Heart right ventricle (tissue), 16 donors: ENCODE data around the gene AUTS2. TPM values are rescaled to one million over a fixed set of nuclear protein-coding genes. Genes with fewer than 3 reads are reported as not detected.
A peak's percentile ranks its signal among the peaks of the same experiment; 100 is the strongest.

ENCODE experiments used
- ATAC-seq, 8 donors: fragments of 200-7000 bp; cut with Tn5 transposase; one replicate each; pipeline ENCODE4 v1.9.1; 2020; ENCODE audit warnings: mild to moderate bottlenecking in 8 of 8, moderate library complexity in 8 of 8, moderate number of reproducible peaks in 1 of 8
- DNase-seq, 2 donors: peaks; one replicate each; pipeline ENCODE4 v3.0.0-alpha.2; 2020
- H3K27ac ChIP-seq, 10 donors: fragments of 200-600 bp; sonication (generic) in 2 of 10; one replicate each; pipeline versions ENCODE4 v1.5.0 to v1.8.0; 2020 to 2022; ENCODE audit warnings: mild to moderate bottlenecking in 3 of 10
- H3K27me3 ChIP-seq, 7 donors: fragments of 200-600 bp; one replicate each; pipeline ENCODE4 v1.8.0; 2021 to 2022; ENCODE audit warnings: mild to moderate bottlenecking in 2 of 7
- H3K36me3 ChIP-seq, 9 donors: fragments of 200-600 bp; sonication (generic) in 1 of 9; one replicate each; pipeline versions ENCODE4 v1.5.0 to v1.8.0; 2020 to 2022; ENCODE audit warnings: mild to moderate bottlenecking in 2 of 9
- H3K4me1 ChIP-seq, 9 donors: fragments of 200-600 bp; sonication (generic) in 1 of 9; one replicate each; pipeline versions ENCODE4 v1.5.0 to v1.8.0; 2020 to 2022; ENCODE audit warnings: mild to moderate bottlenecking in 4 of 9
- H3K4me3 ChIP-seq, 10 donors: fragments of 200-600 bp; sonication (generic) in 2 of 10; one replicate each; pipeline versions ENCODE4 v1.5.0 to v1.8.0; 2020 to 2022; ENCODE audit warnings: mild to moderate bottlenecking in 7 of 10, moderate library complexity in 2 of 10
- H3K9me3 ChIP-seq, 11 donors: fragments of 200-600 bp in 10 of 11; sonication (generic) in 2 of 11; one replicate each; pipeline versions ENCODE4 v1.5.0 to v1.8.0; 2013 to 2022; ENCODE audit warnings: mild to moderate bottlenecking in 2 of 11, control low read depth in 1 of 11, moderate library complexity in 1 of 11
- WGBS, 2 donors: extraction: QIAGEN DNeasy Blood & Tissue Kit; methylation state at CpG; one replicate each; pipeline ENCODE4 v1.1.7; 2013; ENCODE audit warnings: inconsistent platforms in 1 of 2; 5-methylcytosine and 5-hydroxymethylcytosine counted together
- intact Hi-C, 10 donors: fragments of 100-400 bp; cut with DNase I; formaldehyde crosslinking; loops; one replicate each; pipeline versions ENCODE4 v1.11.1 to v1.14.2; 2022
- polyA plus RNA-seq, 2 donors: library from polyadenylated mRNA; stranded (reverse); fragments of 200-250 nt; gene quantifications; one replicate each; pipeline ENCODE4 v1.2.3, GENCODE V29; 2013
- total RNA-seq, 10 donors: library from RNA; stranded (reverse); fragmentation: NEBNext Ultra II Directional in 3 of 10; extraction: Animal tissue kit (Norgen Biotek cat#: 25700) in 3 of 10; gene quantifications; one replicate each; pipeline versions ENCODE4 v1.2.1 to v1.2.4, GENCODE V29; 2021 to 2023
- TF ChIP-seq, protein P1 (sequence below), 9 donors: fragments of 200-600 bp; sonication (generic) in 2 of 9; IDR thresholded peaks; one replicate each; pipeline versions ENCODE4 v1.5.0 to v1.8.0; 2021 to 2022; ENCODE audit warnings: antibody characterized with exemption in 9 of 9, mild to moderate bottlenecking in 5 of 9, moderate library complexity in 1 of 9
- donor health status: Arrhythmogenic right ventricular cardiomyopathy.
- donor health status: ischemic (EF 13 %, LVEDD 7.1; RV severe dilation, severe dysfunction).
- donor health status: healthy with polysubstance abuse.
- donor health status: DM: no; HTN: yes; CAD: no.
- donor health status: DM: no; HTN: no; CAD: no.
- donor health status: ischemic (EF 25% LVEDD 6.9; RV normal size, moderate dysfunction).
- donor health status: ischemic (EF 25% LVEDD 5.7; RV mildly dilated, moderate dysfunction).
- donor health status: healthy.
- donor health status: DM: yes; HTN: yes; CAD: no.
- donor health status: Ischemic cardiomyopathy.
- donor health status: ischemic (EF 35%, LVEDD 5.7; RV mildly dilated, moderate dysfunction).
- donor health status: nonischemic (EF 11% LVEDD 7.7; RV severe dilation, severe dysfunction).
- donor health status: DM: yes; HTN: yes; CAD: no.
- donor health status: PGD.
- donor health status: ischemic (EF 29% LVEDD 5.4; RV normal size, mild dysfunction).
- donor health status: nonischemic (EF 23%, LVEDD 6.1; RV moderate dilation, normal function).

AUTS2 gene
- total and polyA plus RNA-seq, 12 donors = 1.6 to 11.2 (median 7.3) TPM

GRCh38 chr7:69722843-69723242, 124.6 kb downstream of the AUTS2 start:
- no peaks in the 10 kb centered on the region for H3K27me3 ChIP-seq
- H3K9me3 ChIP-seq = peaks cover 0 to 8% (median 0%) of the 10 kb centered on the region in 11 donors
- intact Hi-C loops = no loop called here
- ATAC-seq (no peak), DNase-seq (no peak)
- no peaks in the 10 kb centered on the region for H3K36me3 ChIP-seq
- TF ChIP-seq, protein P1, sequence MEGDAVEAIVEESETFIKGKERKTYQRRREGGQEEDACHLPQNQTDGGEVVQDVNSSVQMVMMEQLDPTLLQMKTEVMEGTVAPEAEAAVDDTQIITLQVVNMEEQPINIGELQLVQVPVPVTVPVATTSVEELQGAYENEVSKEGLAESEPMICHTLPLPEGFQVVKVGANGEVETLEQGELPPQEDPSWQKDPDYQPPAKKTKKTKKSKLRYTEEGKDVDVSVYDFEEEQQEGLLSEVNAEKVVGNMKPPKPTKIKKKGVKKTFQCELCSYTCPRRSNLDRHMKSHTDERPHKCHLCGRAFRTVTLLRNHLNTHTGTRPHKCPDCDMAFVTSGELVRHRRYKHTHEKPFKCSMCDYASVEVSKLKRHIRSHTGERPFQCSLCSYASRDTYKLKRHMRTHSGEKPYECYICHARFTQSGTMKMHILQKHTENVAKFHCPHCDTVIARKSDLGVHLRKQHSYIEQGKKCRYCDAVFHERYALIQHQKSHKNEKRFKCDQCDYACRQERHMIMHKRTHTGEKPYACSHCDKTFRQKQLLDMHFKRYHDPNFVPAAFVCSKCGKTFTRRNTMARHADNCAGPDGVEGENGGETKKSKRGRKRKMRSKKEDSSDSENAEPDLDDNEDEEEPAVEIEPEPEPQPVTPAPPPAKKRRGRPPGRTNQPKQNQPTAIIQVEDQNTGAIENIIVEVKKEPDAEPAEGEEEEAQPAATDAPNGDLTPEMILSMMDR (IDR thresholded peaks at IDR 0.05) = no peak
- no peak overlapping the region for H3K27ac ChIP-seq
- peaks cover 0 to 3% (median 0%) of the 10 kb centered on the region in 9 donors for H3K4me1 ChIP-seq
- H3K4me3 ChIP-seq = no peak overlapping the region
- 89 to 92% methylated on average over 4 of the region's 4 CpGs for WGBS, 2 donors

DNA sequence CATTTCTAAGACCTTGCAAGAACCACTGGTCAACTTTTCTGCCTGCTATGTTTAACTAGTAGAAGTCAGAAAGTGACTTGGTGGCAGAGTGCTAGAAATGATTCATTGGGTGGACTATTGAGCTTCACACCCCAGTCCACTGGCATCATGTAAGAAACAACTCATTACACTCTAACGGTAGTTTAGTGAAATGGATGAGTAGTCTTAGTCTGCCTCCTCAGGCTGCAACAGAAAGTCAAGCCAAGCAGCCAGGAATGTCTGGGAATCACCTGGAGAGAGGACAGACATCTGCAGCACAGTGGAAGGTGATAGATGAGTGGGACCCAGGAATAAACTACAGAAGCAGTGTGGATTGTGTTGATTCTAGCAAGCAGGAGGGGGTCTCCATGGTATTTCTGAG, 125.4 kb downstream of the AUTS2 start:
- no peak for ATAC-seq
- H3K9me3 ChIP-seq = peaks cover 0 to 8% (median 0%) of the 10 kb centered on the region in 11 donors
- no peaks in the 10 kb centered on the region for H3K36me3 ChIP-seq
- DNase-seq = no peak
- H3K4me3 ChIP-seq = no peak overlapping the region
- TF ChIP-seq, protein P1 (IDR thresholded peaks at IDR 0.05) = no peak
- no peaks in the 10 kb centered on the region for H3K27me3 ChIP-seq
- no peak overlapping the region for H3K27ac ChIP-seq
- intact Hi-C loops = no loop called here
- peaks cover 0 to 11% (median 0%) of the 10 kb centered on the region in 9 donors for H3K4me1 ChIP-seq
- 85 to 88% methylated on average over 1 of the region's 1 CpG for WGBS, 2 donors

DNA sequence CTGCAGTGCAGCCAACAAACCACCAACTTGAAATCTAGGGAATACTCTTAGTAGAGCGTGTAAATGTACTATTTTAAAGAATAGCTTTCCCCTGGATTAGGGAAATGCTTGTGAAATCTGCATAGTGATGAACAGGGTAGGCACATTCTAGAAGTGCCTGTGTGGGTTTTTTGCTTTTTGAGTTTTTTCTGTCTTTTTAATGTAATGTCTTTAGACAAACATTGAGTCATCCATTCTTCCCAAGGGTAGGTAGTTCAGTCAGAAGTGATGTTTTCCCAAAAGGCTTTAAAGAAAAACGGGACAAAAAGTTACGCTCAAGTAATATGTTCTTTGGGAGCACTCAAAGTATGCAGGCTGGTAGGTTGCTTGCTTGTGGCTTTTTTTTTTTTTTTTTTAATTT, 130.0 kb downstream of the AUTS2 start:
- Histone ChIP-seq H3K4me1 (peaks cover 0 to 12% (median 0%) of the 10 kb centered on the region in 9 donors), H3K27ac (no peak overlapping the region), H3K4me3 (no peak overlapping the region), H3K9me3 (peaks cover 0 to 8% (median 0%) of the 10 kb centered on the region in 11 donors), H3K36me3 (no peaks in the 10 kb centered on the region), H3K27me3 (no peaks in the 10 kb centered on the region)
- TF ChIP-seq, protein P1 (IDR thresholded peaks at IDR 0.05) = no peak
- DNase-seq (no peak), ATAC-seq (peak in 3 of 8 donors; percentile 24 to 29 (median 28))
- WGBS, 2 donors = 79 to 82% methylated on average over 3 of the region's 3 CpGs
- intact Hi-C loops = no loop called here

DNA sequence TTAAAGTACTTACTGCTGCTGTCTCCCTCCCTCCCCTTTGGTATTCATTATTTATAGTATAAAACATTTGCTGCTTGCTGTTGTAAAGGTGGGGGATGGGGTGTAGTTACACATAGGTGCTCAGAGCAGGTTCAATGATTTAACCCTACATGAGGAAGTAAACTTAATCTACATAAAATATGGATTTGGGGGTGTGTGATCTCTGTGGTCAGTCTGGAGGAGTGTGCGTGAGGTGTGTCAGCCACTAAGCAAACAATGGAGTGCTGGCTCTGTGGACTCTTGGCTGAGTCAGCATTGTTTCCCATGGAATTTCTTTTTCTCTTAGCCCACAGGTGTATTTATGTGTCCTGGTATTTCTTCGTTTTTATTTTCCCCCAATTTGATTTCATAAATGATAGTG, 133.9 kb downstream of the AUTS2 start:
- intact Hi-C loops = no loop called here
- no peak for DNase-seq
- H3K4me1 ChIP-seq = peaks cover 0 to 12% (median 0%) of the 10 kb centered on the region in 9 donors
- H3K27me3 ChIP-seq = no peaks in the 10 kb centered on the region
- H3K27ac ChIP-seq = no peak overlapping the region
- H3K36me3 ChIP-seq = no peaks in the 10 kb centered on the region
- no peak overlapping the region for H3K4me3 ChIP-seq
- WGBS, 2 donors = 78 to 83% methylated on average over 2 of the region's 2 CpGs
- TF ChIP-seq, protein P1 (IDR thresholded peaks at IDR 0.05) = no peak
- no peak for ATAC-seq
- H3K9me3 ChIP-seq = no peaks in the 10 kb centered on the region
